ENCODE measurements around the gene SSUH2. TPM values are rescaled to one million over a fixed set of nuclear protein-coding genes. Genes with fewer than 3 reads are reported as not detected.

SSUH2 gene
- total and polyA plus RNA-seq, 2 of the 13 experiments (the other 11 are each of a cell fraction or from before 2014, with no cell fraction given): 38.1 to 136 TPM

GRCh38 chr3:8617921-8618320, 26.7 kb downstream of the SSUH2 start (continued):
- TF ChIP-seq ZNF318 (CRISPR knock-in tag; IDR thresholded peaks at IDR 0.05) (no peak), AGO1 (IDR thresholded peaks at IDR 0.05; ENCODE audit: low read depth, low read length, poor library complexity, severe bottlenecking) (peak; percentile 22), CHD2 (IDR thresholded peaks at IDR 0.05; ENCODE audit: low read depth, low read length) (no peak), ZNF775 (CRISPR knock-in tag; IDR thresholded peaks at IDR 0.05; ENCODE audit: borderline replicate concordance) (no peak), KDM2A (CRISPR knock-in tag; IDR thresholded peaks at IDR 0.05; ENCODE audit: borderline replicate concordance, low read depth) (peak; percentile 20; the same call in 1 of the 2 replicates), ZNF704 (CRISPR knock-in tag; IDR thresholded peaks at IDR 0.05; ENCODE audit: borderline replicate concordance) (no peak), ZNF558 (CRISPR knock-in tag; IDR thresholded peaks at IDR 0.05; ENCODE audit: borderline replicate concordance) (no peak), ARNTL (CRISPR knock-in tag; IDR thresholded peaks at IDR 0.05) (no peak), ZNF574 (CRISPR knock-in tag; IDR thresholded peaks at IDR 0.05) (no peak), KLF11 (CRISPR knock-in tag; IDR thresholded peaks at IDR 0.05) (no peak), AFF4 (CRISPR knock-in tag; IDR thresholded peaks at IDR 0.05) (no peak), RBM22 (optimal IDR thresholded peaks at IDR 0.05; ENCODE audit: low read length) (peak; percentile 6), CAMTA2 (CRISPR knock-in tag; IDR thresholded peaks at IDR 0.05; ENCODE audit: borderline replicate concordance) (no peak)

Measured in HepG2 (cell line).